ENCODE data around the gene D2HGDH. TPM values are rescaled to one million over a fixed set of nuclear protein-coding genes. Genes with fewer than 3 reads are reported as not detected.

The D2HGDH gene
- total RNA-seq, 1 experiment from 2014 or later: 10.0 TPM

DNA sequence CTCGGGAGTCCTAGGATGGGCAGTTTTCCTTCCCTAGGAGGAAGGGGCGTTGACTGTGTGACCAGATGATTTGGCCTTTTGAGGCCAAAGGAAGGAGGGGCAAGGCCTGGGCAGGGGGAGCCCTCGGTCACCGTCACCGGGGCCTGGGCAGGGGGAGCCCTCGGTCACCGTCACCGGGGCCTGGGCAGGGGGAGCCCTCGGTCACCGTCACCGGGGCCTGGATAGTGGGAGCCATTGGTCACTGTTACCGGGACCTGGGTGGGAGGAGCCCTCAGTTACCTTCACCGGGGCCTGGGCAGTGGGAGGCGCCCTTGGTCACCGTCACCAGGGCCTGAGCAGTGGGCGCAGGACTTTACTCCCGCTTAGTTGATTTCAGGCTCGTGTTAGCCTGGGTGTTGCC, 17.3 kb downstream of the D2HGDH start:
- TF ChIP-seq, protein P1, sequence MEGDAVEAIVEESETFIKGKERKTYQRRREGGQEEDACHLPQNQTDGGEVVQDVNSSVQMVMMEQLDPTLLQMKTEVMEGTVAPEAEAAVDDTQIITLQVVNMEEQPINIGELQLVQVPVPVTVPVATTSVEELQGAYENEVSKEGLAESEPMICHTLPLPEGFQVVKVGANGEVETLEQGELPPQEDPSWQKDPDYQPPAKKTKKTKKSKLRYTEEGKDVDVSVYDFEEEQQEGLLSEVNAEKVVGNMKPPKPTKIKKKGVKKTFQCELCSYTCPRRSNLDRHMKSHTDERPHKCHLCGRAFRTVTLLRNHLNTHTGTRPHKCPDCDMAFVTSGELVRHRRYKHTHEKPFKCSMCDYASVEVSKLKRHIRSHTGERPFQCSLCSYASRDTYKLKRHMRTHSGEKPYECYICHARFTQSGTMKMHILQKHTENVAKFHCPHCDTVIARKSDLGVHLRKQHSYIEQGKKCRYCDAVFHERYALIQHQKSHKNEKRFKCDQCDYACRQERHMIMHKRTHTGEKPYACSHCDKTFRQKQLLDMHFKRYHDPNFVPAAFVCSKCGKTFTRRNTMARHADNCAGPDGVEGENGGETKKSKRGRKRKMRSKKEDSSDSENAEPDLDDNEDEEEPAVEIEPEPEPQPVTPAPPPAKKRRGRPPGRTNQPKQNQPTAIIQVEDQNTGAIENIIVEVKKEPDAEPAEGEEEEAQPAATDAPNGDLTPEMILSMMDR (conservative IDR thresholded peaks at IDR 0.05): no peak
- H3K27ac Mint-ChIP-seq: no peak overlapping the region
- no peak overlapping the region for H3K27ac ChIP-seq (ENCODE audit: insufficient read length, low read depth, low read length)
- no peak for DNase-seq
- H3K4me3 Mint-ChIP-seq: no peak overlapping the region
- WGBS (ENCODE audit: extremely low coverage, insufficient read length, low lambda C conversion rate): no CpG with 5 or more reads among the region's 18 CpGs
- H3K9ac ChIP-seq (ENCODE audit: extremely low read depth, insufficient read length, low read length): no peak overlapping the region
- H3K9me3 Mint-ChIP-seq: no peaks in the 10 kb centered on the region
- H4K91ac ChIP-seq (ENCODE audit: insufficient read length, low read depth, low read length): no peak overlapping the region
- H2AK5ac ChIP-seq (ENCODE audit: insufficient read length, low read length): no peak overlapping the region
- H4K5ac ChIP-seq (ENCODE audit: insufficient read length, low read depth, low read length): no peak overlapping the region
- no peaks in the 10 kb centered on the region for H3K9me3 ChIP-seq (ENCODE audit: control insufficient read depth, low read depth, low read length)
- no peaks in the 10 kb centered on the region for H3K4me1 Mint-ChIP-seq
- no peaks in the 10 kb centered on the region for H3K27me3 ChIP-seq (ENCODE audit: insufficient read depth, low read length)
- H2BK15ac ChIP-seq (ENCODE audit: low read depth, low read length): no peak overlapping the region
- no peak overlapping the region for H3K4me2 ChIP-seq (ENCODE audit: insufficient read depth, insufficient read length, low read length)
- H2AFZ ChIP-seq (ENCODE audit: low read length): no peak overlapping the region
- H4K8ac ChIP-seq (replicated peaks; ENCODE audit: insufficient read length, low read depth, low read length): no peak overlapping the region
- no peaks in the 10 kb centered on the region for H3K23me2 ChIP-seq (ENCODE audit: insufficient read length, low read depth, low read length, poor library complexity, severe bottlenecking)
- H3K56ac ChIP-seq (ENCODE audit: insufficient read length, low read depth, low read length): no peak overlapping the region
- H3K14ac ChIP-seq (ENCODE audit: insufficient read depth, low read length): no peak overlapping the region; the same call in 1 of the 2 replicates
- H3K23ac ChIP-seq (ENCODE audit: insufficient read length, low read depth, low read length): no peak overlapping the region
- no peak overlapping the region for H2BK120ac ChIP-seq (ENCODE audit: low read depth, low read length, poor library complexity, severe bottlenecking)
- H3K36me3 Mint-ChIP-seq (ENCODE audit: insufficient read depth in 1 of 3, low read depth in 3 of 3): peaks cover 10 to 35% (median 31%) of the 10 kb centered on the region in 3 experiments; a peak in 6 of 7 replicates
- no peak overlapping the region for H3K18ac ChIP-seq (ENCODE audit: insufficient read length, low read depth, low read length)
- no peak overlapping the region for H2BK20ac ChIP-seq (ENCODE audit: low read depth, low read length, poor library complexity, severe bottlenecking)
- H4K20me1 ChIP-seq (ENCODE audit: control insufficient read depth, insufficient read depth, insufficient read length): no peaks in the 10 kb centered on the region
- H3K79me1 ChIP-seq (ENCODE audit: insufficient read depth, low read depth, low read length, poor library complexity, severe bottlenecking): no peaks in the 10 kb centered on the region
- H2BK12ac ChIP-seq (ENCODE audit: insufficient read length, low read depth, low read length): no peak overlapping the region
- H3K79me2 ChIP-seq (ENCODE audit: insufficient read depth, low read length): no peaks in the 10 kb centered on the region
- H3K27me3 Mint-ChIP-seq (ENCODE audit: low read depth): no peaks in the 10 kb centered on the region
- no peak overlapping the region for H3T11ph ChIP-seq (ENCODE audit: low read length)
- H2BK5ac ChIP-seq (ENCODE audit: insufficient read length, low read length): no peak overlapping the region
- H3K4me1 ChIP-seq (ENCODE audit: insufficient read depth, low read length): no peaks in the 10 kb centered on the region
- no peak overlapping the region for H3K4ac ChIP-seq (ENCODE audit: low read depth, low read length)
